HUES64 (cell line): ENCODE data around the gene NCF4.

Experiments
- H3K27ac ChIP-seq: 2 replicates; pipeline ENCODE4 v1.7.0; 2013; ENCODE audit warnings: low read depth, low read length, inconsistent platforms
- H3K27me3 ChIP-seq: 2 replicates; pipeline ENCODE4 v1.6.1; 2013; ENCODE audit warnings: mild to moderate bottlenecking, low read length; ENCODE audit not compliant: insufficient read depth
- H3K36me3 ChIP-seq: 2 replicates; pipeline ENCODE4 v1.6.1; 2013; ENCODE audit warnings: mild to moderate bottlenecking, low read length; ENCODE audit not compliant: insufficient read depth
- H3K4me1 ChIP-seq: 2 replicates; pipeline ENCODE4 v1.6.1; 2013; ENCODE audit warnings: mild to moderate bottlenecking, low read length, moderate library complexity; ENCODE audit not compliant: insufficient read depth
- H3K4me3 ChIP-seq: 2 replicates; pipeline ENCODE4 v1.5.1; 2013; ENCODE audit warnings: mild to moderate bottlenecking, low read length, moderate library complexity
- H3K9ac ChIP-seq: 2 replicates; pipeline ENCODE4 v1.6.1; 2013; ENCODE audit warnings: mild to moderate bottlenecking, low read depth, low read length
- H3K9me3 ChIP-seq: 2 replicates; pipeline ENCODE4 v1.6.1; 2013; ENCODE audit warnings: low read depth, low read length; ENCODE audit not compliant: insufficient read depth
- WGBS: fragments of 150-250, 120-280 bp; methylation state at CpG from one replicate; pipeline ENCODE4 v1.1.7; 2013; ENCODE audit warnings: missing lambda C conversion rate; 5-methylcytosine and 5-hydroxymethylcytosine counted together

NCF4 gene

DNA sequence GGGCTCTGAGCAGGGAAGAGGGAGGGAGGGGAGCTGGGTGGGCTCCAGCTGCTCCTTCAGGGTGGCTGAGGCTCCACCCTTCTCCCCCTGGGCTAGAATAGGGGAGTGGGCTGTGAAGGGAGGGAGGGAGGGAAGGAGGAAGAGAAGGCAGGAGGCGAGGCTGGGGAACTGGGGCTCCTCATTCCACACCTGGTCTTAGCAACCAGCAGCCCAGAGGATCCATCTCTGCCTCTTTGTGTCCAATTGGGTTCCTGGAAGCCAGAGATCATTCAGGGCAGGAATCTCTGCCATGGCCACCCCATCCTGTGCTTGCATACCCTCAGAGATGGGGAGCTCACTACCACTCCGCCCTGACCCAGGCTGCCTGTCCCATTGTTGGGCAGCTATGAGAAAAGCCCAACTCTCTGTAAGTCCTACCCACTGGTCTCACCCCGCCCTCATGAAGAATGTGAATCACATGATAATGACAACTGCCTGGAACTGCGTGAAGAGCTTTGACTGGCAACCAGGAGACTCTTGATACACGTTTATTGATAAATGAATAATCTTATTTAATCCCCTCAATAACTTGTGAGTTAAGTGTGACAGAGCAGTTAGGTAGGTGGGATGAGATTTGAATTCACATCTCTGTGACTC is 7.9 kb downstream of the NCF4 start:
- Histone ChIP-seq H3K9me3 (no peaks in the 10 kb centered on the region), H3K36me3 (no peaks in the 10 kb centered on the region), H3K9ac (no peak overlapping the region), H3K27ac (no peak overlapping the region), H3K27me3 (peaks cover 5% of the 10 kb centered on the region), H3K4me3 (no peak overlapping the region), H3K4me1 (no peaks in the 10 kb centered on the region)
- WGBS, result 85% methylated on average over 4 of the region's 5 CpGs

DNA sequence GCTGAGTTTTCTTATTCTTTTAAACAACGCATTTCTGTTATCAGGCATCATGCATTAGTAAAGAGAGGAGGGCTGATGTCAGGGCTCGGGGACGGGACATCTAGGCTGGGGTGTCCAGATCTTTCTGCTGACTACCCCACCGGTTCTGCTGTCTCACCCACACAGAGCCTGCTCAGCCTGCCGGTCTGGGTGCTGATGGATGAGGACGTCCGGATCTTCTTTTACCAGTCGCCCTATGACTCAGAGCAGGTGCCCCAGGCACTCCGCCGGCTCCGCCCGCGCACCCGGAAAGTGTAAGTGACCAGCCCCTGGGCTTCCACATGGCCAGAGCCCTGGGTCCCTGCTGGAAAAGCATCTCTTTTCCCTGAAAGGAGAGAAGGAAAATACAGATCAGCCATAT is 9.4 kb downstream of the NCF4 start:
- no peaks in the 10 kb centered on the region for H3K36me3 ChIP-seq

DNA sequence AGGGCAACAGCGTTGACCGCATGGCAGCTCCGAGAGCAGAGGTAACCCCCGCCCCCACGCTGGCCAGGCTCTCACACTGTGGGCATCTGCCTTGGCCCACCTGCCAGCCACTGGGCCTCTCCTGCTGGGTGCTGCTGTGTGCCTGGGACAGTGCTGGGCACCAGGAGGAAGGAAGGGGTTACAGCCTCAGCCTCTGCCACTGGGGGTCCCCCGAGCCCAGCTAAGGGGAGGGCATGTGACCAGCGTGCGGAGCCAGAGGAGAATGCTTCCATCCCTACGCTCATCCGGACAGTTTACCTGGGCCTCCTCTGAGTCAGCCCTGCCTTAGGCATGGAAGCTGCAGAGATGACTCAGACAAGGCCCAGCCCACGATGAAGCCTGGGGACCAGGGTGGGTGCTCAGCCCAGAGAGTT is 10.9 kb downstream of the NCF4 start:
- H3K27ac ChIP-seq, result no peak overlapping the region
- no peaks in the 10 kb centered on the region for H3K4me1 ChIP-seq
- WGBS, result 70% methylated on average over 11 of the region's 11 CpGs
- no peaks in the 10 kb centered on the region for H3K36me3 ChIP-seq
- H3K9me3 ChIP-seq, result no peaks in the 10 kb centered on the region
- H3K4me3 ChIP-seq, result no peak overlapping the region
- H3K27me3 ChIP-seq, result no peaks in the 10 kb centered on the region
- H3K9ac ChIP-seq, result no peak overlapping the region

More for the DNA sequence above, 9.4 kb downstream of the NCF4 start:
- H3K9me3 ChIP-seq, result no peaks in the 10 kb centered on the region
- WGBS, result 86% methylated on average over 14 of the region's 14 CpGs
- no peak overlapping the region for H3K9ac ChIP-seq
- H3K4me1 ChIP-seq, result no peaks in the 10 kb centered on the region
- peaks cover 5% of the 10 kb centered on the region for H3K27me3 ChIP-seq
- H3K27ac ChIP-seq, result no peak overlapping the region
- no peak overlapping the region for H3K4me3 ChIP-seq

DNA sequence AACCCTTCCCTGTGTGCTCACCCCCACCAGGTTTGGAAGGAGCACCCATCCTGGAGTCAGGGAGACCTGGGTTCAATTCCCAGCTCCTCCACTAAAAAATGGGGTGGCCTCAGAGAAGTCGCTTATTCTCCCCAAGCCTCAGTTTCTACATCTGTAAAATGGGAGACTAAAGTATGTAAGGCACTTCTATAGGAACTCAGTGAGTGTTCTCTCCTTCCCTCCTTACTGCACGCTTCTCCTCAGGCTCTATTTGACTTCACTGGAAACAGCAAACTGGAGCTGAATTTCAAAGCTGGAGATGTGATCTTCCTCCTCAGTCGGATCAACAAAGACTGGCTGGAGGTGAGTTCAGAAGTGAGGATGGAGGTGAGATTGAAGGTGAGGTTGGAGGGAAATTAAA is 11.3 kb downstream of the NCF4 start:
- WGBS, result 86% methylated on average over 3 of the region's 3 CpGs

GRCh38 chr22:36872866-36873498 is 12.2 kb downstream of the NCF4 start:
- 90% methylated on average over 2 of the region's 2 CpGs for WGBS
- Histone ChIP-seq H3K9me3 (no peaks in the 10 kb centered on the region), H3K4me3 (no peak overlapping the region), H3K36me3 (no peaks in the 10 kb centered on the region), H3K4me1 (no peaks in the 10 kb centered on the region), H3K27me3 (no peaks in the 10 kb centered on the region), H3K9ac (no peak overlapping the region), H3K27ac (no peak overlapping the region)

More for the DNA sequence above, 11.3 kb downstream of the NCF4 start:
- Histone ChIP-seq H3K27ac (no peak overlapping the region), H3K4me3 (no peak overlapping the region), H3K4me1 (no peaks in the 10 kb centered on the region), H3K9me3 (no peaks in the 10 kb centered on the region), H3K27me3 (no peaks in the 10 kb centered on the region), H3K9ac (no peak overlapping the region), H3K36me3 (no peaks in the 10 kb centered on the region)

DNA sequence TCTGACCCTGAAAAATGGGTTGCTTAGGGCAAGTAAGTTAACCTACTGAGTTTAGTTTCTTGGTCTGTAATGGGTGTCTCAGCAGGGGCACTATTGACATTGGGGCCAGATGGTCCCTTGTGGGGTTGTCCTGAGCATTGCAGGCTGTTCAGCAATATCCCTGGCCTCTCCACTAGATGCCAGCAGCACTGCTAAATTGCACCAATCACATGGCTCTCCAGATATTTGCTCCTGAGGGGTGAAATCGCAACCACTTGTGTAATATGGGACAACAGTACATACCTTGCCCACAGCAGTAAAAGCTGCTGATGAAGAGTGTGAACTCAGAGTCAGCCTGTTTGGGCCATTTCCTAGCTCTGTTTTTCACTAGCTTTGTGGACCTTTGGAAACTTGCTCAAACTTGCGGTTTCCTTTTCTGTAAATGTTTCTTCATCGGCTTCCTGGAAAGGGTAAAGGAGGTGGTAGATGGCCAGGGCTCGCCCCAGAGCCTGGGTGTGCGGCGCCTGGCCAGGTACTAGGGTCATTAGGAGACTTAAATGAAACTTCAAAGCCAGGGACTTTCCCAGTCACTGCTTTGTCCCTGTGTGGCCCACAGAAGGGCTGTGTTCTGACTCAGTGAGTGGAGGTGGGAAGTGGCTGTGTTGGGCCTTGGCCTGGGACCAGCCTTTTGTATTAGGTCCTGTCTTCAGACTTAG is 13.0 kb downstream of the NCF4 start:
- no peaks in the 10 kb centered on the region for H3K27me3 ChIP-seq
- H3K9ac ChIP-seq, result no peak overlapping the region
- H3K27ac ChIP-seq, result no peak overlapping the region
- H3K9me3 ChIP-seq, result no peaks in the 10 kb centered on the region
- H3K4me3 ChIP-seq, result no peak overlapping the region
- no peaks in the 10 kb centered on the region for H3K36me3 ChIP-seq
- H3K4me1 ChIP-seq, result no peaks in the 10 kb centered on the region
- 88% methylated on average over 6 of the region's 6 CpGs for WGBS

DNA sequence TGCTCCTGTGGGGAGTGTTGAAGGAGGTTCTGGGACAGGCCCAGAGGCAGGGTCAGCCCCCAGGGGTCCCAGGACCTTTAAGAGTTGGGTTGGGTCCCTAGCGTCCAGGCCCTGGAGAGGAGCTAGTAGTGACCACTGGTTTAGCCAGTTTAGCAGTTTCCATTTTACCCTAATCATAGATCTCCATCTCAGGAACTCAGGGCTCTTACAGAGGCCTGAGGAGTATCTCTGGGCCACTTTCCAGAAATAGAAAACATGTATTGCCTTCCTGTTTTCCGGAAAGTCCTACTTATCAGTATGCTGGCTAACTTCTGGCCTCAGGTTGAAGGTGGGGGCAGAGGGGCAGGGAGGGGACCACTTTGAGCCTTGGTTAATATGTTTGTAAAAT is 13.5 kb downstream of the NCF4 start:
- Histone ChIP-seq H3K9me3 (no peaks in the 10 kb centered on the region), H3K27me3 (no peaks in the 10 kb centered on the region), H3K9ac (no peak overlapping the region), H3K27ac (no peak overlapping the region), H3K36me3 (no peaks in the 10 kb centered on the region), H3K4me1 (no peaks in the 10 kb centered on the region), H3K4me3 (no peak overlapping the region)
- 85% methylated on average over 2 of the region's 2 CpGs for WGBS

DNA sequence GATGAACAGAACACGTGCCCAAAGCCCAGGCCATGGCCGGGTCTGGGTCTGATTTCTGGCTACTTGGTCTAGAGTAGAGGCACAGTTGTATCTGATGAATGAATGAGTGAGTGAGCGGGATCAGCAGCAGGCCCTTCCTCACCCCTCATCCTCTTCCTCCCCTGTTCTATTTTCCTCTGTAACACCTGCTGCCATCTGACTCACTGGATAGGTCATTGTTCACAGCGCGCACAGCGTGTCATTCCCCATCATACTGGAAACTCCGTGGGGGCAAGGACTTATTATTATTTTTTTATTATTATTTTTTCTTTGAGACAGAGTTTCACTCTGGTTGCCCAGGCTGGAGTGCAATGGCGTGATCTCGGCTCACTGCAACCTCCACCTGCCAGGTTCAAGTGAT is 13.9 kb downstream of the NCF4 start:
- no peak overlapping the region for H3K4me3 ChIP-seq

GRCh38 chr22:36875741-36876140 is 14.9 kb downstream of the NCF4 start:
- Histone ChIP-seq H3K27me3 (no peaks in the 10 kb centered on the region), H3K4me3 (no peak overlapping the region), H3K9me3 (no peaks in the 10 kb centered on the region), H3K9ac (no peak overlapping the region), H3K4me1 (no peaks in the 10 kb centered on the region), H3K27ac (no peak overlapping the region), H3K36me3 (no peaks in the 10 kb centered on the region)
- 81% methylated on average over 6 of the region's 6 CpGs for WGBS

More for the DNA sequence above, 13.9 kb downstream of the NCF4 start:
- Histone ChIP-seq H3K36me3 (no peaks in the 10 kb centered on the region), H3K4me1 (no peaks in the 10 kb centered on the region), H3K27me3 (no peaks in the 10 kb centered on the region), H3K9ac (no peak overlapping the region), H3K9me3 (no peaks in the 10 kb centered on the region), H3K27ac (no peak overlapping the region)
- 95% methylated on average over 6 of the region's 9 CpGs for WGBS

DNA sequence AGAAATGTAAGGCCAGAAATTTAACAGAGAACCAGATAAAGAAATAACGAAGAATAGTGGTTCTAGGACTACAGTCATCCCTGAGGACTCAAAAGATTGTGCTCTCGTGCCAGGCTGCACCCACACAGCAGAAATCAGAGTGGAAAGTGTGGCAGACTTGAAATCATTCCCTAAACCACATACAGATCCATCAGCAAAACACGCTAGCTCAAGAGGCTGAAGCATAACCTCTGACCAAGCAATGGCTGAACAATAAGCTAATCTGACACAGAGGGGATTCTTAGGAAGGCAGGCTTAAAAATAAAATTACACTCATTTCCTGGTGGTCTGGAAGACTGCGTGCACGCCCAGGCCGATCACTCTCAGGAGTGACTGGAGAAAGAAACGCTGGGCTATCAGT is 19.0 kb downstream of the NCF4 start:
- H3K4me3 ChIP-seq, result no peak overlapping the region
- H3K36me3 ChIP-seq, result no peaks in the 10 kb centered on the region
- H3K9ac ChIP-seq, result no peak overlapping the region
- H3K9me3 ChIP-seq, result peaks cover 4% of the 10 kb centered on the region; the same call in 1 of the 2 replicates
- H3K4me1 ChIP-seq, result no peaks in the 10 kb centered on the region
- H3K27ac ChIP-seq, result no peak overlapping the region
- 96% methylated on average over 7 of the region's 7 CpGs for WGBS
- no peaks in the 10 kb centered on the region for H3K27me3 ChIP-seq

DNA sequence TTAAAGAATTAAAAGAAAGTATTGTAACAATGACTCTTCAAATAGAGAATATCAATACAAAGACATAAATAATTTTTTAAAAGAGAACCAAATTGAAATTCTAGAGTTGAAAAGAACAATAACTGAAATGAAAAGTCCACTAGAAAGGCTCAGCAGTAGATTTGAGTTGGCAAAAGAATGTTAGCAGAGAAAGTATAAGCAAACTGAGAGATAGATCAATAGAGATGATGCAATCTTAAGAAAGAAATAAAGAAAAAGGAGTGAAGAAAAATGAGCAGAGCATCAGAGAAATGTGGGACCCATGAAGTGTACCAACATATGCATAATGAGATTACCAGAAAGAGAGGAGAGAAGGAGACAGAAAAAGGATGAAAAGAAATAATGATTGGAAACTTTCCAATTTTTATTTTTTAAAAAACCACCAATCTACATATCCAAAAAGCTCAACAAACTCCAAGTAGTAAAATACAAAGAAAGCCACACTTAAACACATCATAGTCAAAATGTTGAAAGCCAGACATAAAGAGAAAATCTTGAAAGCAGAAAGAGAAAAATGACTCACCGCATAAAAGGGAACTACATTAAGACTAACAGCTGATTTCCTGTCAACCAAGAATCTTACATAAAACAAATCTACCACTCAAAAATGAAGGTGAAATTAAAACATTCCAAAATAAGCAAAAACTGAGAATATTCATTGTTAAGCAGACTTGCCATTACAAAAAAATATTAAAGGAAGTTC is 20.9 kb downstream of the NCF4 start:
- H3K27me3 ChIP-seq, result no peaks in the 10 kb centered on the region
- H3K36me3 ChIP-seq, result no peaks in the 10 kb centered on the region
- WGBS, result 100% methylated on average over 1 of the region's 1 CpG
- H3K9ac ChIP-seq, result no peak overlapping the region
- H3K9me3 ChIP-seq, result peaks cover 4% of the 10 kb centered on the region; the same call in 1 of the 2 replicates
- H3K27ac ChIP-seq, result no peak overlapping the region
- 0 out of 2 replicates have a peak, but pooled peaks cover 5% of the 10 kb centered on the region for H3K4me1 ChIP-seq
- H3K4me3 ChIP-seq, result no peak overlapping the region
